ENCODE measurements around the gene NAA80. TPM values are rescaled to one million over a fixed set of nuclear protein-coding genes. Genes with fewer than 3 reads are reported as not detected.

Gene NAA80
- total and polyA plus RNA-seq, 2 of the 13 experiments (the other 11 are each of a cell fraction or from before 2014, with no cell fraction given): 3.4 to 8.7 TPM

GRCh38 chr3:50265571-50265970 is 33.6 kb downstream of the NAA80 start (continued):
- 0 out of 2 replicates have a peak, but pooled peaks have one; percentile 34 for TF ChIP-seq GMEB1 (CRISPR knock-in tag; IDR thresholded peaks at IDR 0.05; ENCODE audit: borderline replicate concordance)
- 0 out of 2 replicates have a peak, but pooled peaks have one; percentile 2 for TF ChIP-seq ZNF687 (CRISPR knock-in tag; IDR thresholded peaks at IDR 0.05)
- TF ChIP-seq BCL3 (CRISPR knock-in tag; IDR thresholded peaks at IDR 0.05): no peak
- TF ChIP-seq SMAD3 (CRISPR knock-in tag; IDR thresholded peaks at IDR 0.05): no peak
- no peak for TF ChIP-seq CEBPG (CRISPR knock-in tag; IDR thresholded peaks at IDR 0.05)
- 0 out of 2 replicates have a peak, but pooled peaks have one; percentile 29 for TF ChIP-seq ZNF547 (CRISPR knock-in tag; IDR thresholded peaks at IDR 0.05)
- TF ChIP-seq NFE2L2 (IDR thresholded peaks at IDR 0.05; ENCODE audit: low read length): no peak
- 0 out of 2 replicates have a peak, but pooled peaks have one; percentile 21 for TF ChIP-seq NR2F6 (IDR thresholded peaks at IDR 0.05)
- no peak for TF ChIP-seq NR2F6 (CRISPR knock-in tag; IDR thresholded peaks at IDR 0.05)
- TF ChIP-seq MTA1 (CRISPR knock-in tag; IDR thresholded peaks at IDR 0.05; ENCODE audit: borderline replicate concordance): no peak
- TF ChIP-seq ZHX1 (CRISPR knock-in tag; IDR thresholded peaks at IDR 0.05; ENCODE audit: low read depth): no peak
- TF ChIP-seq TIGD3 (CRISPR knock-in tag; IDR thresholded peaks at IDR 0.05; ENCODE audit: borderline replicate concordance): no peak
- no peak for TF ChIP-seq ELF3 (CRISPR knock-in tag; IDR thresholded peaks at IDR 0.05)
- TF ChIP-seq SRSF1 (optimal IDR thresholded peaks at IDR 0.05; ENCODE audit: low read depth, low read length): peak; percentile 4
- no peak for TF ChIP-seq NAIF1 (CRISPR knock-in tag; IDR thresholded peaks at IDR 0.05; ENCODE audit: borderline replicate concordance)
- no peak for TF ChIP-seq CREB1 (IDR thresholded peaks at IDR 0.05)
- TF ChIP-seq CREB1 (CRISPR knock-in tag; IDR thresholded peaks at IDR 0.05): no peak
